Embryonic facial prominence (tissue), 1 donor: ENCODE results near the gene TGFBR2.

Source experiments
- DNase-seq: peaks from one replicate; pipeline ENCODE4 v3.0.0-alpha.2; 2016; ENCODE audit errors: extremely low spot score

TGFBR2 gene

DNA sequence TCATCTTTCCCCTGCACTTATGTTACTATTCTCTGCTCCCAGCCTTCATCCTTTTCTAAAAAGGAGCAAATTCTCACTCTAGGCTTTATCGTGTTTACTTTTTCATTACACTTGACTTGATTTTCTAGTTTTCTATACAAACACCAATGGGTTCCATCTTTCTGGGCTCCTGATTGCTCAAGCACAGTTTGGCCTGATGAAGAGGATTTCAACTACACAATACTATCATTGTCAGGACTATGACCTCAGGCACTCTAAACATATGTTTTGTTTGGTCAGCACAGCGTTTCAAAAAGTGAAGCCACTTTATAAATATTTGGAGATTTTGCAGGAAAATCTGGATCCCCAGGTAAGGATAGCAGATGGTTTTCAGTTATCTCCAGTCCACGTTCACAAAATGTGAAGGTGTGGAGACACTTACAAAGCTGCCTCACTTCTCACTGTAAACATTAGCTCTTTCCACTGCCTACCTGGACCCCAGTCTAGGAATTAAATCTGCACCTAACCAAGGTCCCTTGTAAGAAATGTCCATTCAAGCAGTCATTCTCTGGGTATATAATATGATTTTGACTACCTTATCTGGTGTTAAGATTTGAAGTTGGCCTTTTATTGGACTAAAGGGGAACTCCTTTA is 86.2 kb downstream of the TGFBR2 start:
- no peak for DNase-seq

DNA sequence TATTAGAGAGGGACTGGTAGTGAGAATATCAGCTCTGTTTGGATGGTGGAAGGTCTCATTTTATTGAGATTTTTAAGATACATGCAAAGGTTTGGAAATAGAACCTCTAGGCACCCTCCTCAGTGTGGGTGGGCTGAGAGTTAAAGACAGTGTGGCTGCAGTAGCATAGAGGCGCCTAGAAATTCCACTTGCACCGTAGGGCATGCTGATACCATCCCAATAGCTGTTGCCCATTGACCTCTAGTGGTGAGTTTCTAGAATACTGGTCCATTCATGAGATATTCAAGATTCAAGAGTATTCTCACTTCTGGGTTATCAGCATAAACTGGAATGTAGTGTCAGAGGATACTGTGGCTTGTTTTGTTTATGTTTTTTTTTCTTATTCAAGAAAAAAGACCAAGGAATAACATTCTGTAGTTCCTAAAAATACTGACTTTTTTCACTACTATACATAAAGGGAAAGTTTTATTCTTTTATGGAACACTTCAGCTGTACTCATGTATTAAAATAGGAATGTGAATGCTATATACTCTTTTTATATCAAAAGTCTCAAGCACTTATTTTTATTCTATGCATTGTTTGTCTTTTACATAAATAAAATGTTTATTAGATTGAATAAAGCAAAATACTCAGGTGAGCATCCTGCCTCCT is 87.2 kb downstream of the TGFBR2 start:
- peak; percentile 55 for DNase-seq

DNA sequence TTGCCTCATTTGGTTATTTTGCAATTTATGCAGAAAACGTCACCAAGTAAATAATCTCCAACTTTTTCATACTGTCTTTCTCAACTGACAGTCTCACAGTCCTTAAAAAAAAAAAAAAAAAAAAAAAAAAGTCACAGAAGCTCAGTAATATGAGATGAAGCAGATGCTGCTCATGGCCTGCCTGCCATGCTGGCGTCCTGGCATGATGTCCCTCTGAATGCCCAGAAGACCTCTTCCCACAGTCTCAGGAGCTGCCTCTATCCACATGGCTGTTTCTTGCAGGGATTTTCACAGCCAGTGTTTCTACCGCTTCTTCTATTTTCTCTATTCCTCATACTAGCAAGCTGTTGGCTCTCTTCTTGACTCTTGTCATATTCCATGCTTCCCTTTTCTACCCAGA is 87.7 kb downstream of the TGFBR2 start:
- no peak for DNase-seq

DNA sequence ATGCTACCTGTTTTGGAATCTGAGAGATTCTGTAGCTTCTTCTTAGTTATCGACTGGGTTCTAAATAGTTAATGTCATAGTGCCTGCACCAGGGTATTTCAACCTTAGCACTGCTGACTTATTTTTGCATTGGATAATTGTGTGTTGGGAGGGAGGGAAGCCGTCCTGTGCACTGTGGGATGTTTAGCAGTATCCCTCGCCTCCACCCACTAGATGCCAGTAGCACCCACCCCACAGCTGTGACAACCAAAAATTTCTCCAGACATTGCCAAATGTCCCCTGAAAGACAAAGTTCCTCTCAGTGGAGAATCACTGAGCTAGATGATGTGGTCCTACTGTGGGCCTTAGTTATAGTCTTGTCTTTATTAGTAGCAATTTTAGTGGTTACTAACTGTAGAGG is 88.3 kb downstream of the TGFBR2 start:
- DNase-seq, result no peak

DNA sequence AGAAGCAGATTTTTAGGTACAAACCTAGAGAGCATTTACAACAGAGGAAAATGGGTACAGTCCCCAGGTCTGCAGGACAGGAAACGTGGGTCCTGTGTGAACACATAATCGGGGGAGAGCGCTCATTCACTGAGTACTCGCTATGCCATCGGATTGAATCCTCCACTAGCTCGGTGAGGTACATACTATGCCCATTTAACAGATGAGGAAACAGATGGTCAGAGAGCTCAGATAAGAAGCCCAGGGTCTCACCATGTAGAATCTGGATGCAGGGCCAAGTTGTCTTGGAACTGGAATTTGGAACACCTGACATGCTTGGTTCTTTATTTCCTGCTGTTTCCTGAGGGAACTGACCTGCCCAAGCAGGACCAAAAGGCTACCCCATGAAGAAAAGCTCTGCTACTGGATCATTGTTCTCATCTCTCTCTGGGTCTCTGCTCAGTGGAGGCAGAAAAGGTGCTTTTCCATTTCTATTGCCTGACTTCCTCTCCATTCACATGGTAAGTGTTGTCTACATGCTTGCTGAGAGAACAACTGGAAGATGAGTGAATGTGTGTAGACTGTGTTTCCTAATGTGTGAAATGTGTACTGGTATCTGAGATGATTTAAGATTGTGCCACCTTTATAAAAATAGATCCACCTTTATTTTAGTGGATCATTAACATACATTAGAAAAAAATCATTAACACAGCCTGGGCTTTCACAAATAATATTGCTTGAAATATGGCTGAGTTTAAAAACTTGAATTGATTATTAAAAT is 89.1 kb downstream of the TGFBR2 start:
- no peak for DNase-seq

DNA sequence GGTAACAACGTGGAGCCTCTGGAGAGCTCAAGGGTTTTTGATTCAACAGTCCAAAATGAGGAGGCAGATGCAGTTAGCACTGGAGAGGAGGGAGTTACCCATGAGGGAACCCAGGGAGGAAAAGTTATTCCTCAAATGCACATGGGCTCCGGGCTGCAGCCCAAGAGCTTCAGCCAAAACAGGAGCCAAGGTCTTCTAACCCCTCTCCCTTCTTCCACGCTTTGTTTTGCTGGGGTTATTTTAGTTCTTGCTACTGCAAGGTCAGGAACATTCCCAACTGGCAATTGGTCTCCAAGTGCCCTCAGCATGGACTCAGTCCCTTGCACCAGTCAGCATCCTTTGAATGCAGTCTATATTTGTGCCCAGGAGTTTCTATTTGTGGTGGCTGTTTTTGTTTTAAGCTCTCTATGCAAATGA is 90.0 kb downstream of the TGFBR2 start:
- no peak for DNase-seq

DNA sequence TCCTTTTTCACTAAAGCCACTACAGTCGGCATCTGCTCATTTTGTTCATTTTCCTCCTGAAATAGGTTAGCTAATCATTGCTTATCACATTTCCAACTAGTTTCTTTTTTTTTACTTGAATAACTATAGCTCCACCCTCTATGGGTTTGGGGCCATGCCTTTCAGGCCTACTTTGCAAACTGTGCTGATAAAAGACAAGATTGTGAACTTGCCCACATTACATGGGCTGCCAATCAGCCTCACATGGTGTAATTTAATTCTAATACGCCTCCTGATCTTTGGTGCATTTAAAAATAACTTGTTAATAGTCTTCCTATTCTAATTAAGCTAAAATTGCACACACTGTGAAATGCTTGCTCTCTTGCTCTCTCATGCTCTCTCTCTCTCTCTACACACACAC is 90.5 kb downstream of the TGFBR2 start:
- DNase-seq, result no peak

DNA sequence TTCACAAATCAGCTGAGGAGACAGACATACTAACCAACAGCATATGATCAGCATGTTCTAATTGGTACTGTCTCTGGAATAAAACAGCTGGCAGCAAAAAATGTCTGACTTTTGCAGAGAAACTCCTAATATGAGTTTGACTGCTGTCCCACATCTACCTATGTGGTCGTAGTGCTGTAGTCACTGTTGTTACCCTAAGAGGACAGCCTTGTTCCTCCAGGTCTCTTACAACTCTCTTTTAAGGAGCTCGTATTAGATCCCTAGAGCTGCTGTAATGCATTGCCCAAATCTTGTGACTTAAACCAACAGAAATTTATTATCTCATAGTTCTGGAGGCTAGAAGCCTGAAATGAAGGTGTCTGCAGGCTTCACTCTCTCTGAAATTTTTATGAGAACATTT is 92.1 kb downstream of the TGFBR2 start:
- no peak for DNase-seq

DNA sequence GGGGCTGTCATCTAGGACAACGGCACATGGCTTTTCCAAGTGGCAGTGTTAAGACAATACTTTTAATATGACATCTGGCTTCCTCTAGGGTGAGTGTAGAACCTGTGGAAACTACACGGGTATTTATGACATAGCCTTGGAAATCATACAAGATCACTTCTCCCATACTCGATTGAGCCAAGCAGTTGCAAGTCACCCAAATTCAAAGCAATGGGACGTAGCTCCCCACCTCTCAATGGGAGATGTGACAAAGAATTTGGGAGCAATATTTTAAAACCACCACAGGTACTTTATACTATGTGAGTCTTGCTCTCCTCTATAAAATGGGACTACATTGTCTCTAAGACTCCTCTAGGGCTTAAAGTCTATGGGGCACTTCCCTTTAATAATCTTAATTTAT is 93.5 kb downstream of the TGFBR2 start:
- no peak for DNase-seq

DNA sequence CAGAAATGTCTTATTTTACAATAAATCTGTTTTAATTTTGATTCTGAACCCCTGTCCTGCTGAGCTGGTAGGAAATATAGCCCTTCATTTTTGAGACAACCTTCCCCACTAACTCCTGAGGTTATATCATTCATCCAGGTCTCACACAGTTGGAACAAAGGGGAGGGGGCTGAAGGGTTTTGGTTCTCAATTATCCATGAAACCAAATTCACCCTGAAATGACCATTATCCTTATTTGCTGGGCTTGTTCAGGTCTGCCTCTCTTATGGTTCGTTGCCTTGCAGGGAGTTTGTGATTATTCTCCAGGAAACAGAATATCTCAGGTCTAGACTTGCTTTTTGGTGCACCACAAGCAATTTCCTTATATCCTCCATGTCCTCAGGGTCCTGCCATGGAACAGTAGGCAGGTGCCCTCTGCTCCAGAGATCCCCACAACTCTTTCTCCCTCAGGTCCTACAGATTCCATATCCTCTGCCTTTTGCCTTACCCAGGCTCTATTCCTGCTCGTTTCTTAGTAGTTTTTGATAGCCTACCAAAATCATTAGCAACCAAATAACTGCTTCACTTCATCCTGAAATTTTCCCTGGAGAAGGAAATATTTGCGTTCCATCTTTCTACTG is 94.4 kb downstream of the TGFBR2 start:
- no peak for DNase-seq

DNA sequence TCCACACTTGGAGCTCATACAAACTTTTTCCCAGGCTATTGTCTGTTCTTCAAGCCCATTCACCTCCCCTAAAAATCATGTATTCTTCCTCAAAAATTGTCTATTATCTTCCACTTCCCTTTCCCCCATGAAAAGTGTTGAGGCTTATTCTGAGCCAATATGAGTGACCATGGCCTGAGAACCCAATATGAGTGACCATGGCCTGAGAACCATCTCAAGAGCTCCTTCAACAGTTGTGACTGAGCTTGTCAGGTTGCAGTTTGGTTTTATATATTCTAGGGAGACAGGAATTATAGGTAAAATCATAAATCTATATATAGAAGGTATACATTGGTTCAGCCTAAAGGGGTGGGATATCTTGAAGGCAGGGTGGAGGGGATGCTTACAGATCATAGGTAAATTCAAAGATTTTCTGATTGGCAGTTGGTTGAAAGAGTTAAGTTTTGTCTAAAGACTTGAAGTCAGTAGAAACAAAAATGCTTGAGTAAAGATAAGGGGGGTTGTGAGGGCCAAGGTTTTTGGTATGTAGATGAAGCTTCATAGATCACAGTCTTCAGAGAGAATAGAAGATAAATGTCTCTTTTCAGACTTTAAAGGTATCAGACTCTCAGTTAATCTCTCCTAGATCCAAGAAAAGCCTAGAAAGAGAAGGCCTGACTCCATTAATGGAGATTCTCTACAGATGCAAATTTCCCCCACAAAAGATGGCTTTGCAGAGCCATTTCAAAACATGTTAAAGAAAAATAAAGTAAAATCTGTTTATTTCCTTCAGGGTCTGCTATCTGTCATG is 95.8 kb downstream of the TGFBR2 start:
- DNase-seq, result no peak

DNA sequence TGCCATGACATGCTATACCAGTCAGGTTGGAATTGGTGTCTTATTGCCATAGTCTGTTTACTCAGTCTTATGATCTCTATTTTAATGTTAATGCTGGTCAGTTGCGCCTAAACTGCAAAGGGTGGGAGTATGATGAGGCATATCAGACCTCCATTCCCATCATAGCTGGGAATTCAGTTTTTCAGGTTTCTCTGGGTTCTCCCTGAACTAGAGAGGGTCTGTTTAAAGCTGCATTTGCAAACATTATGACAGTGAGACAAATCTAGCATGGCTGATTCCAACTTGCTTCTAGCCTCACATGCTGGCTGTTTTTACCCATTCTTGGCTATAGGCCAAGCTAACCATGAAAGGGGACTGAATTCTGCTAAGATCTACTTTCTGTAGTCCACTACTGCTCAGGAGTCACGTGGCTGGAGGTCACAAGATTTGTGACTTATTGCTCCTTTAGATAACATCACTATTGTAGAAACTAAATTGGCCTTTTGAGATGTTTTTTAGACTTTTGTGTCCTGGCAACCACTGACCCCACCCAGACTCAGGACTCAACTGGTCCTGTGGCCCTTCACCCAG is 96.5 kb downstream of the TGFBR2 start:
- no peak for DNase-seq

DNA sequence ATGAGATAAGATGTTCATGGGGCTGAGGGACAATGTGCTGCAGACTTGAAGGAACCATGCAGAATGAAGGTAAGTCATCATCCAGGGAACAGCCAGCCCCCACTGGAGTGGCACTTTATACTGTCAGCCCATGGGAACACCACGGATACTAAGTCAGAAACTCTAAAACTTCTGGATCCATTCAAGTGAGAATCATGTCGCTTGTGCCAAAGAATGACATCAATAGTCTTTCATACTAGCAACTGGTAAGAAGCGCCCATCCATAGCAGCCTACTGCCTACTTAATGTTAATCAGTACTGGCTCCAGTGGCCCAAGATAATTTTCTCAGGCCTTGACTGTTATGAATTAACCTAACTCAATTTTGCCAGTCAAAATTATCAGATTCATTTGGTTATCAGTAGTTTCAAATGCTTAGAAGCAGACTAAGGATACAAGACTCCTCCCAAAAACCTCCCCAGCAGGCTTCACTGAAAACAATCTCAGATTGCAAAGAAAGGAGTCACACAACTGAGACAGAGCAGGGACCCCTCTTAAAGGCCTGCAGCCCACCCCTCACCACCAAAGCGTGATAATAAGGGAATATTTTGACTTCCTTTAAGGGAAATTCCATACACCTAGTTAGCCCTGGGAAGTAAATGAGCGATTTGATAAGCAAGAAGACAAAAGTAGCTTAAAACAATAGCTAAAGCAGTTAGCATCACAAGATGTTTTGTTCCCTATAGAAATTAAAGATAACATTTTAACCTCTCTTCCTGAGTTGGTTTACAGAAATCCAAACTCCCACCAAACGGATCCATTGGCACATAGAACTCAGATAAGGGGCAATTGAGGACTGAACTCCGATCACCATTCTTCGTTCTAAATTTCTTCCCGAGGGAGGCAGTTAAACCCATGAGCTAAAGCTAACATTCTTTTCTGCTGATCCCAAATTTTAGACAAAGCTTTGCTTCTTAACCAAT is 98.8 kb downstream of the TGFBR2 start:
- DNase-seq, result no peak

DNA sequence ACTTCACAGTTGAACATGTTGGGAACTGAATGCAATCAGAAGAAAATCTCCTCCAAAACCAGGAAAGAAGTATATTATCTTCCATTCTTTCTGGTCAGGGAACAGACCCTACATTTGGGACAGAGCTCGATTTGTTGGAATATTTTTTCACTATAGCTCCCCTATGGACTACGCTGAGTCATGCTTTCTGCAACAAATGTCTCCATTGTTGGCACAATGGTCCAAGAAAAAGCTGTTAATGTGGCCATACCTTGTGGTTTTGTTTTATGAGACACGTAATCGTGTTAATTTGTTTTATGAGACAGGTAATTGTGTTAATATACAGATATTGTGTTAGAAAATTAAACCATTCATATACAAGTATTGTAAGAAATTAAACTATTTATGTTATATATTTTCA is 101.4 kb downstream of the TGFBR2 start:
- no peak for DNase-seq

DNA sequence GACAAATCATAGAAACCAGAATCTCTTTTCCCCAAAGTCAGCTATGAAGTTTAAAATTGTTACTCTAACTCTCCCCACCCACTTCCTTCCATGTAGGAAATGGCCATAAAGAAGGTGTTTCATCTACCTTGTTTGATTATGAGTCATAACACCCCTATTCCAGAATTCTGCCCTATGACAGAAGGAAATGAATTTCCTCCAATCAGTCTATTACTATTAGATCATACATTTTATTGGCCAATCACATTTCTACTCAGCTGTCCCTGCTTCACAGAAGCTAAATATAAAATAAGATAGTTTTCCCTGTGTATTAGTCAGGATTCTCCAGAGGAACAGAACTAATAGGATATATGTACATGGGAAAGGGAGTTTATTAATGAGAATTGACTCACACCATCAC is 102.1 kb downstream of the TGFBR2 start:
- no peak for DNase-seq

DNA sequence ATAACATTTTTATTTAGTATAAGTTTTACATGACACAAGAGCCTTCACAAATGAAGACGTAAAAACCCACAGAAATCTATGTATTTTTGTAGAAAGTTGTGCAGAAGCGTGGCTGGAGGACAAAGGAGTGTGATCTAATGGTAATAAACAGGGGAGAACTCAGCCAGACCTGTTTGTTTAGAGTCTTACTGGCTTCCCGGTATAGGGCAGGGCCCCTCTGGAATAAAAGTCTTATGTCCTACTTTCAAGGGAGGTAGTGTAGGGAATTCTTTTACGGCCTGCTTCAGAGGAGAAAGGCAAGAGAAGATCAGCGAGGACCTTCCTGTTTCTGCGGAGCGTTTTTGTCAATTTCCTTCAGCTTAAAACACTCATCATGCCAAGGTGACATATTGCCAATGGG is 103.6 kb downstream of the TGFBR2 start:
- DNase-seq, result no peak

DNA sequence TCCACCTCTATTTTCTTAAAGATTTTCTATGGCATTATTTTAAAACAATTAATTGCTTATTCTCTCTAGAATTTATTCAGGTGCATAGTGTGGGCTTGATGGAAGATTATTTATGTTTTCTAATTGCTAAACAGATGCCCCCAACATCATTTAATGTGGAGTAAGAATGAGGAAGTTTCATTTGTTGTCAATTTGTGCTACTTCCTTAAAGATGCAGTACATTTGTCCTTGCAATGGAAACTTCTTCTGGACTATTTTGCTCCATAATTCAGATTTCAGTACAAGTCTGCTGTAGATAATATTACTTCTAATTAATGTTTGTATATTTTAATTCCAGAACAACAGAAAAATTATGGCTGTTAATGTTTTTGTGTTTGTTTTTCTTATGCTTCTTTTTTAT is 104.8 kb downstream of the TGFBR2 start:
- no peak for DNase-seq

DNA sequence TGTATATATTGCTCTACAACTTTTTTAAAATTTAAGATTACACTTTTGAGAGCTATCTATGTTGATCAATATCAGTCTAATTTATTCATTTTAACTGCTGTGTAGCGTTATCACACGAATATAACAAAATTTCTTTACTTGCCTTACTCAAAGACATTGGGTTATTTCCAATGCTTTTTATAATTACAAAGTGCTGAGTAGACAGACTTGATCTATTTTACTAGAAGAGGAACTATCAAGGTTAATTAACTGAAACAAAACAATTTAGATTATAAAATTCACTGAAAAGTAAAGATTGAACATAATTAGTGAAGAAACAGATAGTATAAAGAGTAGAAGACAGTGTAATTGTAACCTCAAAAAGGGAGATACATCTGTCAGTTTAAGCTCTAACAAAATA is 105.5 kb downstream of the TGFBR2 start:
- DNase-seq, result no peak

DNA sequence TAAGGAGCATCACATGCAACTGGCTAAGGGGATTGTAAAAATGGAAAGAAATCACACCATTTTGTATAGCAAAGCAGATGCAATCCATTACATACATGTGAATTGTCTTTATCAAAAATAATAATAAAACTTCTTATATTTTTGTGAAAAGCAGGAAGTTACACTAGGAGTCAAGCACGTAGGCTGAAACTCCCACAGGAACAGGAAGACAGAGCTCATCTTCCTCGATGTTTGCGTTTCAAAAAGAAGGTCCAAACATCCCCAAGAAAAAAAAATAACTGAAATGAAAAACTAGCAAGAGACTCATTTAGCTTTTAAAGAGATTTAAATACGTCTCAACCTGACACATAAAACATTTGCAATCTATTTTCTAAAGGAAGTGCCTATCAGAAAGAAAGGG is 106.6 kb downstream of the TGFBR2 start:
- no peak for DNase-seq

DNA sequence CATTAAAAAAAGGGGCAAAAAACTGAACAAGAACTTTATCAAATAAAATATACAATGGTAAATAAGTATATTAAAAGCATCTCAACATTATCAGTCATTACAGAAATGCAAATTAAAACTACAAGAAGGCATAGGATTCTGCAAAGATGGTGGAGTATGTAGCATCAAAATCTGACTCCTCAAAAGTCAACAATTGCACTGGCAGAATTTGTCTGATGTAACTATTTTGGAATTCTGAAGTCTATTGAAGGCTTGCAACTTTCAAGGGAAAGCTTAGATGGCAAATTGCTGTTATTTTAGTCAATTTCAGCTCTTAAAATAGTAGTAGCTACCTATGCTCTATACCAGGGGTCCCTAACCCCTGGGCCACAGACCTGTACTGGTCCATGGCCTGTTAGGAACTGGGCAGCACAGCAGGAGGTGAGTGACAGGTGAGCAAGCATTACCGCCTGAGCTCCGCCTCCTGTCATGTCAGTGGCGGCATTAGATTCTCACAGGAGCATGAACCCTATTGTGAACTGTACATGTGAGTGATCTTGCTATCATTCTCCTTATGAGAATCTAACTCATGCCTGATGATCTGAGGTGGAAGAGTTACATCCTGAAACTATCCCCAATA is 107.6 kb downstream of the TGFBR2 start:
- DNase-seq, result no peak
